ENCODE measurements around the gene C1QL2. TPM values are rescaled to one million over a fixed set of nuclear protein-coding genes. Genes with fewer than 3 reads are reported as not detected.

Gene C1QL2
- total and polyA plus RNA-seq, 4 donors, result 0.10 TPM; not detected in 3

- intact Hi-C loops (cut with DNase I), result no loop called here
- 51 to 64% methylated on average over 10 of the region's 10 CpGs for WGBS, 2 donors
- H3K9me3 ChIP-seq (ENCODE audit: control insufficient read depth, low read length), result no peaks in the 10 kb centered on the region
- H3K36me3 ChIP-seq (ENCODE audit: control insufficient read depth in 1 of 2, insufficient read depth in 2 of 2, low read length in 1 of 2), result no peaks in the 10 kb centered on the region
- H3K27ac ChIP-seq (ENCODE audit: low read depth in 1 of 2, low read length in 2 of 2), result no peak overlapping the region
- no peaks in the 10 kb centered on the region for H3K27me3 ChIP-seq (ENCODE audit: control insufficient read depth in 1 of 2, insufficient read depth in 2 of 2, low read length in 1 of 2)
- no peak overlapping the region for H3K4me3 ChIP-seq (ENCODE audit: low read length in 2 of 2)
- no peak for DNase-seq
- no peak for ATAC-seq (ENCODE audit: low FRiP score)
- no peaks in the 10 kb centered on the region for H3K4me1 ChIP-seq (ENCODE audit: control insufficient read depth in 1 of 2, insufficient read depth in 2 of 2, low read length in 2 of 2)
These were observed 39.1 kb upstream of the C1QL2 start for GRCh38 chr2:119197529-119198239.

- ATAC-seq (ENCODE audit: low FRiP score) (no peak), DNase-seq (no peak)
- Histone ChIP-seq H3K36me3 (ENCODE audit: control insufficient read depth in 1 of 2, insufficient read depth in 2 of 2, low read length in 1 of 2) (no peaks in the 10 kb centered on the region), H3K4me3 (ENCODE audit: low read length in 2 of 2) (no peak overlapping the region), H3K4me1 (ENCODE audit: control insufficient read depth in 1 of 2, insufficient read depth in 2 of 2, low read length in 2 of 2) (no peaks in the 10 kb centered on the region), H3K27me3 (ENCODE audit: control insufficient read depth in 1 of 2, insufficient read depth in 2 of 2, low read length in 1 of 2) (no peaks in the 10 kb centered on the region), H3K27ac (ENCODE audit: low read depth in 1 of 2, low read length in 2 of 2) (no peak overlapping the region), H3K9me3 (ENCODE audit: control insufficient read depth, low read length) (no peaks in the 10 kb centered on the region)
- intact Hi-C loops (cut with DNase I), result no loop called here
These were observed 38.5 kb upstream of the C1QL2 start for GRCh38 chr2:119197126-119197405.

GRCh38 chr2:119196301-119197125, 38.0 kb upstream of the C1QL2 start:
- H3K4me1 ChIP-seq (ENCODE audit: control insufficient read depth in 1 of 2, insufficient read depth in 2 of 2, low read length in 2 of 2), result no peaks in the 10 kb centered on the region
- ATAC-seq (ENCODE audit: low FRiP score) (no peak), DNase-seq (no peak)
- no peak overlapping the region for H3K27ac ChIP-seq (ENCODE audit: low read depth in 1 of 2, low read length in 2 of 2)
- intact Hi-C loops (cut with DNase I), result no loop called here
- H3K27me3 ChIP-seq (ENCODE audit: control insufficient read depth in 1 of 2, insufficient read depth in 2 of 2, low read length in 1 of 2), result no peaks in the 10 kb centered on the region
- no peak overlapping the region for H3K4me3 ChIP-seq (ENCODE audit: low read length in 2 of 2)
- WGBS, 2 donors, result 49 to 60% methylated on average over 6 to 7 of the region's 7 CpGs
- H3K9me3 ChIP-seq (ENCODE audit: control insufficient read depth, low read length), result no peaks in the 10 kb centered on the region
- no peaks in the 10 kb centered on the region for H3K36me3 ChIP-seq (ENCODE audit: control insufficient read depth in 1 of 2, insufficient read depth in 2 of 2, low read length in 1 of 2)

GRCh38 chr2:119195887-119196286, 37.3 kb upstream of the C1QL2 start:
- 23 to 30% methylated on average over 2 of the region's 2 CpGs for WGBS, 2 donors
- H3K4me3 ChIP-seq (ENCODE audit: low read length in 2 of 2), result no peak overlapping the region
- no peak for DNase-seq
- H3K9me3 ChIP-seq (ENCODE audit: control insufficient read depth, low read length), result no peaks in the 10 kb centered on the region
- no peaks in the 10 kb centered on the region for H3K27me3 ChIP-seq (ENCODE audit: control insufficient read depth in 1 of 2, insufficient read depth in 2 of 2, low read length in 1 of 2)
- no peak overlapping the region for H3K27ac ChIP-seq (ENCODE audit: low read depth in 1 of 2, low read length in 2 of 2)
- no peaks in the 10 kb centered on the region for H3K4me1 ChIP-seq (ENCODE audit: control insufficient read depth in 1 of 2, insufficient read depth in 2 of 2, low read length in 2 of 2)
- ATAC-seq (ENCODE audit: low FRiP score), result no peak
- intact Hi-C loops (cut with DNase I), result no loop called here
- no peaks in the 10 kb centered on the region for H3K36me3 ChIP-seq (ENCODE audit: control insufficient read depth in 1 of 2, insufficient read depth in 2 of 2, low read length in 1 of 2)

GRCh38 chr2:119195001-119195400, 36.5 kb upstream of the C1QL2 start:
- Histone ChIP-seq H3K27ac (ENCODE audit: low read depth in 1 of 2, low read length in 2 of 2) (no peak overlapping the region), H3K4me3 (ENCODE audit: low read length in 2 of 2) (no peak overlapping the region), H3K4me1 (ENCODE audit: control insufficient read depth in 1 of 2, insufficient read depth in 2 of 2, low read length in 2 of 2) (no peaks in the 10 kb centered on the region), H3K27me3 (ENCODE audit: control insufficient read depth in 1 of 2, insufficient read depth in 2 of 2, low read length in 1 of 2) (no peaks in the 10 kb centered on the region), H3K36me3 (ENCODE audit: control insufficient read depth in 1 of 2, insufficient read depth in 2 of 2, low read length in 1 of 2) (no peaks in the 10 kb centered on the region), H3K9me3 (ENCODE audit: control insufficient read depth, low read length) (no peaks in the 10 kb centered on the region)
- 81 to 85% methylated on average over 5 of the region's 5 CpGs for WGBS, 2 donors
- no peak for DNase-seq
- ATAC-seq (ENCODE audit: low FRiP score), result no peak
- intact Hi-C loops (cut with DNase I), result no loop called here

GRCh38 chr2:119192893-119193292, 34.3 kb upstream of the C1QL2 start:
- 54 to 62% methylated on average over 6 of the region's 6 CpGs for WGBS, 2 donors
- intact Hi-C loops (cut with DNase I), result no loop called here
- no peak overlapping the region for H3K27ac ChIP-seq (ENCODE audit: low read depth in 1 of 2, low read length in 2 of 2)
- ATAC-seq (ENCODE audit: low FRiP score) (no peak), DNase-seq (no peak)
- H3K4me1 ChIP-seq (ENCODE audit: control insufficient read depth in 1 of 2, insufficient read depth in 2 of 2, low read length in 2 of 2), result no peaks in the 10 kb centered on the region
- H3K36me3 ChIP-seq (ENCODE audit: control insufficient read depth in 1 of 2, insufficient read depth in 2 of 2, low read length in 1 of 2), result no peaks in the 10 kb centered on the region
- H3K9me3 ChIP-seq (ENCODE audit: control insufficient read depth, low read length), result no peaks in the 10 kb centered on the region
- H3K4me3 ChIP-seq (ENCODE audit: low read length in 2 of 2), result no peak overlapping the region
- no peaks in the 10 kb centered on the region for H3K27me3 ChIP-seq (ENCODE audit: control insufficient read depth in 1 of 2, insufficient read depth in 2 of 2, low read length in 1 of 2)

GRCh38 chr2:119190321-119191111, 32.0 kb upstream of the C1QL2 start:
- no peak for ATAC-seq (ENCODE audit: low FRiP score)
- no peak for DNase-seq
- no peak overlapping the region for H3K27ac ChIP-seq (ENCODE audit: low read depth in 1 of 2, low read length in 2 of 2)
- no peaks in the 10 kb centered on the region for H3K4me1 ChIP-seq (ENCODE audit: control insufficient read depth in 1 of 2, insufficient read depth in 2 of 2, low read length in 2 of 2)
- no peaks in the 10 kb centered on the region for H3K9me3 ChIP-seq (ENCODE audit: control insufficient read depth, low read length)
- H3K36me3 ChIP-seq (ENCODE audit: control insufficient read depth in 1 of 2, insufficient read depth in 2 of 2, low read length in 1 of 2), result no peaks in the 10 kb centered on the region
- H3K27me3 ChIP-seq (ENCODE audit: control insufficient read depth in 1 of 2, insufficient read depth in 2 of 2, low read length in 1 of 2), result no peaks in the 10 kb centered on the region
- H3K4me3 ChIP-seq (ENCODE audit: low read length in 2 of 2), result no peak overlapping the region
- 44 to 49% methylated on average over 8 of the region's 8 CpGs for WGBS, 2 donors
- intact Hi-C loops (cut with DNase I), result no loop called here

- DNase-seq (no peak), ATAC-seq (ENCODE audit: low FRiP score) (no peak)
- 82 to 84% methylated on average over 7 of the region's 7 CpGs for WGBS, 2 donors
- no peaks in the 10 kb centered on the region for H3K9me3 ChIP-seq (ENCODE audit: control insufficient read depth, low read length)
- no peak overlapping the region for H3K27ac ChIP-seq (ENCODE audit: low read depth in 1 of 2, low read length in 2 of 2)
- no peaks in the 10 kb centered on the region for H3K27me3 ChIP-seq (ENCODE audit: control insufficient read depth in 1 of 2, insufficient read depth in 2 of 2, low read length in 1 of 2)
- no peaks in the 10 kb centered on the region for H3K4me1 ChIP-seq (ENCODE audit: control insufficient read depth in 1 of 2, insufficient read depth in 2 of 2, low read length in 2 of 2)
- intact Hi-C loops (cut with DNase I), result no loop called here
- H3K4me3 ChIP-seq (ENCODE audit: low read length in 2 of 2), result no peak overlapping the region
- no peaks in the 10 kb centered on the region for H3K36me3 ChIP-seq (ENCODE audit: control insufficient read depth in 1 of 2, insufficient read depth in 2 of 2, low read length in 1 of 2)
These were observed 26.0 kb upstream of the C1QL2 start for GRCh38 chr2:119184512-119184911.
